ENCODE results near the gene ITGB3. TPM values are rescaled to one million over a fixed set of nuclear protein-coding genes. Genes with fewer than 3 reads are reported as not detected.

Gene ITGB3
- total and polyA plus RNA-seq, 7 donors = 0.69 to 62.7 (median 28.5) TPM

DNA sequence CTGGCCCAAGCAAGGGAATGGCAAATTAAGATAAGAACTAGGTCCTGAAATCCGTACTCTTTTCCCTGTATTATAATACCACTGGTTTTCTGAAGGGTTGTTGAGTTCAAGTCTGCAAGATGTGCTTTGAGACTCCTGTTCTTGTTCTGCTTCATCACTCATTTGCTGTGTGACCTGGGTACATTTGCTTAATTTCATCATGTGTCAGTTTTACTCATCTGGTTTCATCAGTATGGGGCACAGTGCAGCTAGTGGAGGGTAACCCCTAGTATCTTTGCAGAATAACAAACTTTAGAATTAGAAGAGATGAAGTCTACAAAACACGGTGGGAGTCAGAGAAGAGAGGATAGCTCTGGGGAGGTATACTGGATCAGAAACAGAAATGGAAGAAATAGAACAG, 48.2 kb downstream of the ITGB3 start:
- DNase-seq = no peak
- Histone ChIP-seq H3K9me3 (no peaks in the 10 kb centered on the region), H3K27ac (no peak overlapping the region), H3K4me1 (peaks cover 0 to 38% (median 23%) of the 10 kb centered on the region in 4 donors), H3K36me3 (peaks cover 17 to 65% (median 28%) of the 10 kb centered on the region in 4 donors), H3K4me3 (no peak overlapping the region), H3K27me3 (no peaks in the 10 kb centered on the region)
- TF ChIP-seq POLR2A (IDR thresholded peaks at IDR 0.05) = no peak
- no peak for TF ChIP-seq POLR2AphosphoS5 (IDR thresholded peaks at IDR 0.05)
- TF ChIP-seq EP300 (IDR thresholded peaks at IDR 0.05) = no peak
- TF ChIP-seq, protein P1, sequence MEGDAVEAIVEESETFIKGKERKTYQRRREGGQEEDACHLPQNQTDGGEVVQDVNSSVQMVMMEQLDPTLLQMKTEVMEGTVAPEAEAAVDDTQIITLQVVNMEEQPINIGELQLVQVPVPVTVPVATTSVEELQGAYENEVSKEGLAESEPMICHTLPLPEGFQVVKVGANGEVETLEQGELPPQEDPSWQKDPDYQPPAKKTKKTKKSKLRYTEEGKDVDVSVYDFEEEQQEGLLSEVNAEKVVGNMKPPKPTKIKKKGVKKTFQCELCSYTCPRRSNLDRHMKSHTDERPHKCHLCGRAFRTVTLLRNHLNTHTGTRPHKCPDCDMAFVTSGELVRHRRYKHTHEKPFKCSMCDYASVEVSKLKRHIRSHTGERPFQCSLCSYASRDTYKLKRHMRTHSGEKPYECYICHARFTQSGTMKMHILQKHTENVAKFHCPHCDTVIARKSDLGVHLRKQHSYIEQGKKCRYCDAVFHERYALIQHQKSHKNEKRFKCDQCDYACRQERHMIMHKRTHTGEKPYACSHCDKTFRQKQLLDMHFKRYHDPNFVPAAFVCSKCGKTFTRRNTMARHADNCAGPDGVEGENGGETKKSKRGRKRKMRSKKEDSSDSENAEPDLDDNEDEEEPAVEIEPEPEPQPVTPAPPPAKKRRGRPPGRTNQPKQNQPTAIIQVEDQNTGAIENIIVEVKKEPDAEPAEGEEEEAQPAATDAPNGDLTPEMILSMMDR (IDR thresholded peaks at IDR 0.05) = no peak
- intact Hi-C loops (cut with DNase I) = no loop called here
- WGBS, 2 donors = 88% methylated on average over 2 of the region's 2 CpGs

DNA sequence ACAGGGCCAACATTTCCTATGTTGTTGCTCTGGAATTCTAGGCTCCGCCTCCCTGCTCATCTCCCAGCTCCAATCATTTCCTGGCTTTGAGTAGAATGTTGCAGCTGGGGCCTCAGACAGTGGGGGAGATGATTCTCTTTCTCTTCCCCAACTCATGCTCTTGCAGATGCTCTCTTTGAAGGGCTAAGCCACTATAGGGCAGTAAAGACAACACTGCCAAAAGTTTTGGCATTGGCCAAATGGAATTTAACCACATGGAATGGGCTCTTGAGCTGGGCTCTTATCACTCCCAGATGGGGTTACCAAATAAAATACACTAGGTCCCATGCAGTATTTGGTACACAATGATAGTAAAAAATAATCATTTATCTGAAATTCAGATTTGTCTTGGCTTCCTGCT, 50.6 kb downstream of the ITGB3 start:
- no peaks in the 10 kb centered on the region for H3K9me3 ChIP-seq
- DNase-seq = no peak
- H3K27me3 ChIP-seq = no peaks in the 10 kb centered on the region
- TF ChIP-seq POLR2A (IDR thresholded peaks at IDR 0.05) (no peak), EP300 (IDR thresholded peaks at IDR 0.05) (no peak), POLR2AphosphoS5 (IDR thresholded peaks at IDR 0.05) (no peak)
- TF ChIP-seq, protein P1 (IDR thresholded peaks at IDR 0.05) = no peak
- intact Hi-C loops (cut with DNase I) = no loop called here
- no peak overlapping the region for H3K4me3 ChIP-seq
- H3K4me1 ChIP-seq = peaks cover 0 to 21% (median 13%) of the 10 kb centered on the region in 4 donors
- peak overlapping the region in 2 of 4 donors; percentile 59 to 68 for H3K27ac ChIP-seq
- 92 to 94% methylated on average over 1 of the region's 1 CpG for WGBS, 2 donors
- H3K36me3 ChIP-seq = peaks cover 24 to 77% (median 32%) of the 10 kb centered on the region in 4 donors

DNA sequence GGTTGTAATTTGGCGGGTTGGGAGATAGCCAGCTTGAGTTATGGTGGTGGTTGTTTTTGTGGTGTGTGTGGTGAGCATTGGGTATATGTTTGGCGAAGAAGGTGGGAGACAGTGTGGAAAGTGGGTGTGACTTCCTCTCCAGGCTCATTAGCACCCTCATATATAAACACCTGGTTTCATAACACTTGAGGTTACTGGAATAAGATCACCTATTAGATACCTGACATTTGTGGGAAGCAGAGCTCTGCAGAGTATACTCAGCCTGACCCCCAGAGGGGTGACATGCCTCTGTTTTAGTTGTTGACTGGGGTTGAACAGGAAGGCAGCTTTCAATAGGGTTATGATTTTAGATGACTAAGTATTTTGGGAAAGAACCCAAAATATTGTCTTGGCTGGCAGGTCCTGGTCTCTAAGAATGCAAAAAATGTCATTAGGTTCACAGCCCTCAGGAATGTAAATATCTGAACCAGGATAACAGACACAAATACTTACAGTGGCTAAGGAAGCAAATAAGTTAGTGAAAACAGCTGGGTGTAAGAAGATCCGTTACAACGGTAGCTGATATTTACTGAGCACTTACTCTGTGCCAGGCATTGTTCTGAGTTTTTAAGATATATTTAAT, 51.8 kb downstream of the ITGB3 start:
- Histone ChIP-seq H3K4me1 (peaks cover 0 to 21% (median 13%) of the 10 kb centered on the region in 4 donors), H3K9me3 (no peaks in the 10 kb centered on the region), H3K27me3 (no peaks in the 10 kb centered on the region), H3K27ac (peak overlapping the region; percentile 25 to 73 (median 64)), H3K4me3 (no peak overlapping the region), H3K36me3 (peaks cover 21 to 76% (median 25%) of the 10 kb centered on the region in 4 donors)
- TF ChIP-seq, protein P1 (IDR thresholded peaks at IDR 0.05) = no peak
- TF ChIP-seq EP300 (IDR thresholded peaks at IDR 0.05) (no peak), POLR2A (IDR thresholded peaks at IDR 0.05) (no peak), POLR2AphosphoS5 (IDR thresholded peaks at IDR 0.05) (peak in 1 of 4 donors; percentile 34)
- DNase-seq = no peak
- intact Hi-C loops (cut with DNase I) = no loop called here
- WGBS, 2 donors = 56 to 67% methylated on average over 4 of the region's 4 CpGs

DNA sequence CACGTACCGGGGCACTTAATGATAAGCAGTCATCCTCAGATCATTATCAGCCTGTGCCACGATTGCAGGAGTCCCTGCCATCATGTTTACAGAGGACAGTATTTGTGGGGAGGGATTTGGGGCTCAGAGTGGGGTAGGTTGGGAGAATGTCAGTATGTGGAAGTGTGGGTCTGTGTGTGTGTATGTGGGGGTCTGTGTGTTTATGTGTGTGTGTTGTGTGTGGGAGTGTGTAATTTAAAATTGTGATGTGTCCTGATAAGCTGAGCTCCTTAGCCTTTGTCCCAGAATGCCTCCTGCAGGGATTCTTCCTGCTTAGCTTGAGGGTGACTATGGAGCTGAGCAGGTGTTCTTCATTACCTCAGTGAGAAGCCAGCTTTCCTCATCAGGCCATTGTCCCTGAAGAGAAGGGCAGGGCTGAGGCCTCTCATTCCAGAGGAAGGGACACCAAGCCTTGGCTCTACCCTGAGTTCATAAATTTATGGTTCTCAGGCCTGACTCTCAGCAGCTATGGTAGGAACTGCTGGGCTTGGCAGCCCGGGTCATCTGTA, 56.6 kb downstream of the ITGB3 start:
- no peak for DNase-seq
- 58 to 74% methylated on average over 4 of the region's 4 CpGs for WGBS, 2 donors
- no peak for TF ChIP-seq EP300 (IDR thresholded peaks at IDR 0.05)
- intact Hi-C loops (cut with DNase I) = no loop called here
- Histone ChIP-seq H3K27me3 (no peaks in the 10 kb centered on the region), H3K4me3 (no peak overlapping the region), H3K27ac (peak overlapping the region in 1 of 4 donors; percentile 6), H3K36me3 (peaks cover 0 to 48% (median 10%) of the 10 kb centered on the region in 4 donors), H3K4me1 (peaks cover 0 to 17% (median 16%) of the 10 kb centered on the region in 4 donors), H3K9me3 (no peaks in the 10 kb centered on the region)

DNA sequence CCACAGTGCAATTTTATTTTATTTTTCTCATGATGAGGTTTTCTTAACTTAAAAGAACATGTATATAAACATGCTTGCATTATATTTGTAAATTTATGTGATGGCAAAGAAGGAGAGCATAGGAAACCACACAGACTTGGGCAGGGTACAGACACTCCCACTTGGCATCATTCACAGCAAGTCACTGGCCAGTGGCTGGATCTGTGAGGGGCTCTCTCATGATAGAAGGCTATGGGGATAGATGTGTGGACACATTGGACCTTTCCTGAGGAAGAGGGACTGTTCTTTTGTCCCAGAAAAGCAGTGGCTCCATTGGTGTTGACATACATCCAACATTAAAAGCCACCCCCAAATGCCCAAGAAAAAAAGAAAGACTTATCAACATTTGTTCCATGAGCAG, 57.8 kb downstream of the ITGB3 start:
- H3K4me1 ChIP-seq = peaks cover 0 to 19% (median 16%) of the 10 kb centered on the region in 4 donors
- TF ChIP-seq EP300 (IDR thresholded peaks at IDR 0.05) (no peak), POLR2AphosphoS5 (IDR thresholded peaks at IDR 0.05) (no peak), POLR2A (IDR thresholded peaks at IDR 0.05) (no peak)
- TF ChIP-seq, protein P1 (IDR thresholded peaks at IDR 0.05) = no peak
- H3K36me3 ChIP-seq = peaks cover 0 to 48% (median 10%) of the 10 kb centered on the region in 4 donors
- no peak overlapping the region for H3K4me3 ChIP-seq
- H3K27ac ChIP-seq = peak overlapping the region in 1 of 4 donors; percentile 6
- intact Hi-C loops (cut with DNase I) = no loop called here
- H3K9me3 ChIP-seq = no peaks in the 10 kb centered on the region
- DNase-seq = no peak
- H3K27me3 ChIP-seq = no peaks in the 10 kb centered on the region

All from sigmoid colon (tissue), 7 donors.